Hematopoietic multipotent progenitor cell treated with erythropoietin and hydrocortisone succinate and interleukin-3 and kit ligand, for 4 days (in vitro differentiated cells): ENCODE measurements around the gene TMIGD1.

ENCODE experiments used
- DNase-seq: peaks from one replicate; pipeline ENCODE4 v3.0.0-alpha.2; 2015

The TMIGD1 gene

GRCh38 chr17:30333503-30334360 lies at the start of gene TMIGD1:
TMIGD1 (minus strand) TSS chr17:30334057; CDS start chr17:30332133, 1,924 bp downstream.
- DNase-seq, result no peak

DNA sequence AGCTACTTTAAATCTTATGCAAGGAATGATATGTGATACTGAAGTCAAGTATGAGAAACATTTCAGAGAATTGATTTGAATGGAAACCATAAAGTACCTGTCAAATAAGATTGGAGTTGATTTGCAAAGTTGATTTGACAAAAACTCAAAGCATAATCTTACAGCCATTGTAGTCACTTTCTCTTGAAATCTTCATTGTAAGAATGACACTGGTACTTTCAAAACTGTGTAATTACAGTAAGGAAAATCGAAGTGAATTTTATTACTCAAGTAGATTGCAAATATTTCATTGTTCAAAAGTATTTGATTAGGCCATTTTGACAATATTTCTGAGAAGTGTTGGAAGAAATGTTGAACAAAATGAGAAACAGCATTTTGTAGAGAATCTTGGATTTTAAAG lies 48.5 kb upstream of the TMIGD1 start:
- DNase-seq, result no peak

DNA sequence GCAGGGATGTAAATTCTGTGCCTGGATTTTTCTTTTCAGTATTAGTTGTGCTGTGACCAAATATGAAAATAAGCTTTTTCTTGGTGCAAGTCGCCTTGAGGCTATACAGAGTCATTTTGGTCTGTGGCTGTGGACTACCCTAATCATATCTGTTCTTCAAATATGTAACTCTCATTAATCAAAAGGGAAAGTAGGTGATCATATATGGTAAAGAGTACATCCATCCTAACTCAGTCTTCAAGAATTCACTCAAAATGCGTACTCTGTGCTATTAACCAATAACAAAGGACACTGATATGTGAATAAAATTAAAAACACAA lies 47.4 kb upstream of the TMIGD1 start:
- DNase-seq, result no peak

DNA sequence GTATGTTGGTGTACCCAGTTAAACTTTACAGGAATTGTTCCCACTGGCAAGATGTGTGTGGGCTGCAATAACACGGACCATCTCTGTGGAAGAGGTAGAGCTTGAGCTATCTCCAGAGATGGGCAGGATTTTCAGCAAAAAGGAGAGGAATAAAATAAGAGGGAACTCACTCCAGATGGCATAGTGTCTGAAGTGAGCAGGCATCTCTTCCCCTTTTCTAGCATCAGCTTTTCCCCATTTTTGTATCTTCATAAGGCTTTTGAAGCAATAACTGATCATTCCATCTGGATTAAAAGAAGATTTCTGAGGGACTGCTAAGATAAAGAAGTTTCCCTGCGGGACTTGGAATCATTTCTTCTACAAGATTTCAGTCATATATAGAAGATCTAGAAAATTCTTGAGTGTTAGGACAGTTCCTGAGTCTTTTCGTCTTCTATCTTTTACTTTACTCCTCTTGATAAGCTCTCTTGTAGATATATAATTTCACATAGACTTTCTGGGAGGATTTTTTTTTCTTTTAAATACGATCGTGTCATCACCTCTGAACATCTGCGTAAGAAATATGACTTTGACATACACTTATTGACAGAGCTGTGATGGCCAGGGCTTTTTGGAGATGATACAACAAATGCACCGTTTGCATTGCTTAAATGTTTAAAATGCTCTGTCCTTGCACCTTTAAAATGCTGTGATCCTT lies 46.9 kb upstream of the TMIGD1 start:
- DNase-seq, result no peak

DNA sequence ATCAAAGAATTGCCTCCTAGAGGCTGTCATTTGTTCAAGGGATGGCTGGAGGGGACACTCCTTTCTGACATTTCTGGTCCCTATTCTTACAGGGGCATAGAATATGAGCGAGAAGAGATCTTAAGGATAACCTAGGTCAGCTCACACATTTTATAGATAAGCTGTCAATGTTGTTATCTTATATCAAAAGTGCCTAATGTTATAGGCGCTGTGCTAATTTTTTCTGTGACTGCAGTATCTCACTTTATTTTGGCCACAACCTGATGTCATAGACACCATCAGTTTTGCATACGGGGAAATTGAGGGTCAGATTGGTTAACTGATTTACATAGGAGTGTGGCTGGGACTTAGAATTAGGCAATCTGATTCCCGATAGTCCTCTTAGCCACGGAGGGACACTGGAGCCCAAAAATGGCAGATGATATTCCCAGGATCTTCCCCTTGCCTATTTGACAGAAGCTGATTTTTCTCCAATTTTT lies 46.1 kb upstream of the TMIGD1 start:
- peak; percentile 37 for DNase-seq

DNA sequence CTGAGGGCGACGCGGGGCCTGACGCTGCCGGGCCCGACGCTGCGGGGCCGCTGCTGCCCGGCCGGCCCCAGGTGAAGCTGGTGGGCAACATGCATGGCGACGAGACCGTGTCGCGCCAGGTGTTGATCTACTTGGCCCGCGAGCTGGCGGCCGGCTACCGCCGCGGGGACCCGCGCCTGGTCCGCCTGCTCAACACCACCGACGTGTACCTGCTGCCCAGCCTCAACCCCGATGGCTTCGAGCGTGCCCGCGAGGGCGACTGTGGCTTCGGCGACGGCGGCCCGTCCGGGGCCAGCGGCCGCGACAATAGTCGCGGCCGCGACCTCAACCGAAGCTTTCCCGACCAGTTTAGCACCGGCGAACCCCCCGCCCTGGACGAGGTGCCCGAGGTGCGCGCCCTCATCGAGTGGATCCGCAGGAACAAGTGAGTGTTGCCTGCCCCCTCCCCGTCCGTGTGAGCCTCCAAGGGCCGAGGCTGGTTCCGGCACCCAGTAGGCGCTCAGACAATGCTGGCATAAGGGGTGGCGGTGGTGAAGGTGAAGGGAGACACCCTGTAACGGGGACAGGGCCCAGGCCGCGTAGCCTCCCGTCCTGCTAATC lies 45.5 kb upstream of the TMIGD1 start:
- peak; percentile 29 for DNase-seq

DNA sequence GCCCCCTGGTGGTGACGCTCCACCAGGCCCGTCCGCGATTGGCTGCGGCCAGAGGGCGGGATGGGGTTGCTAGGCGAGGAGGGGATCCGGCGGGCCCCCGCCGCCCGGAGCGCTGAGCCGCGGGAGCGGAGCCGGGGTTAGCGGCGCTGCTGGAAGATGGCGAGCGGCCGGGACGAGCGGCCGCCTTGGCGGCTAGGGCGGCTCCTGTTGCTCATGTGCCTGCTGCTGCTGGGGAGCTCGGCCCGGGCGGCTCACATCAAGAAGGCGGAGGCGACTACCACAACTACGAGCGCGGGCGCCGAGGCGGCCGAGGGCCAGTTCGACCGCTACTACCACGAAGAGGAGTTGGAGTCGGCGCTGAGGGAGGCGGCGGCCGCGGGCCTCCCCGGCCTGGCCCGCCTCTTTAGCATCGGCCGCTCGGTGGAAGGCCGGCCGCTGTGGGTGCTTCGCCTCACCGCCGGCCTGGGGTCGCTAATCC lies 45.0 kb upstream of the TMIGD1 start, which contains the start of gene CPD:
Gene CPD (plus strand): TSS at position 103 of the 478 bp plus-strand sequence. CDS start 54 bp downstream, at position 157.
- peak; percentile 98 for DNase-seq

- DNase-seq, result peak; percentile 63
These were observed 44.5 kb upstream of the TMIGD1 start for GRCh38 chr17:30378241-30378824.

GRCh38 chr17:30377574-30378240 lies 43.9 kb upstream of the TMIGD1 start:
- DNase-seq, result no peak

DNA sequence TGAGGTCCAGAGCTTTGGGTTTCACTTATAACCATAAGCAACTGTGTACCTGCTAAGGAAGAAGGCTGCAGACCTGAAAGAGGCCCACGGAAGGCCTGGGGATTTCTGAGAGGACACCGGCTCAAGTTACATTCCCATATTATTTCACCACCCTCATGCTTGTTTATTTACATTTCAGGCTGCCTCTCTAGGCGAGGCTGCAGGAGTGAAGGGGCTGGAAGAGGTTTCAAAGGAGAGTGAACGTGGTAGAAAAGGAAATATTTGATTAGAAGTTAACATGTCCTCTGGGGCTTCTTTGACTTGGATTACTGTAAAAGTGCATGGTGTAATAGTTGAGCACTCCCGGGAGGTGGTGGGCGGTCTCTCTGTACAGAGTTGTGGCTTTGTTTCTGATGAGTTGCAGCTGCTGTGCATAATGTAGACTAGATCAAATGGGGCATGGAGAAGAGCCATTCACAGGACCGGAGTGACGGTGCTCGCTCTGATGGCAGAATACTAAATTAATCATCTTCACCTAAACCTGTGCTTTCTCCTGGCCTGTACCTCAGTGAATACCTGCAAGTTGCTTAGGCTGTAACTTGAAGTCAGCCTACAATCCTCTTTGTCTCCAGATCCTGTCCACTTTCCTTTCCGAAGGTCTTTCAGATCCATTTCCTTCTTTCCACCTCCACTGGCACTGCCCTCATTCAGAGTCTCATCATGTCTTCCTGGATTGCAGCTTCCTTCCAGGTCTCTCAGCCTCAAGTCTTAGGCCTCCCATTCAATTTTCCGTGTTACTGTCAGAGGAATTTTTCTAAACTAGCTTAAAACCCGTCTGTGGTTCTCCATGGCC lies 43.0 kb upstream of the TMIGD1 start:
- DNase-seq, result no peak

- no peak for DNase-seq
These were observed 41.8 kb upstream of the TMIGD1 start for GRCh38 chr17:30375661-30376060.

DNA sequence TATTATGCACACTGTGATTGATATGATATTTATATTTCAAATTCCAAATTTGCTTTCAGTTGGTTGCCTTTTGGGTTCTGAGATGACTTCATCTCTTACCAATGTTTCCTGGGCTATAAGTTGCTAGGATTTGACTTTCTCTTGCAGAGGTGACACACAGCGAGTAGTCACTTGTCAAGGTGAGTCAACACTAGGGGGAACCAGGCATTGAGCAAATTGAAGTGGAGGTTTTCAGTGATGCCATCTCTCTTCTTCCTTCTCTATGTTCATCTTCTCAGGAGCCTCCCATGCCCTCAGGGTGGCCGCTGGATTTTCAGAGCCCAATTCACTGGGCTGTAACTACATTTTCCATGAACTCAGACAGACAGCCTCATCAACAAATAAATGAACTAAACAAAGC lies 38.9 kb upstream of the TMIGD1 start:
- DNase-seq, result no peak

GRCh38 chr17:30369995-30370394 lies 36.1 kb upstream of the TMIGD1 start:
- DNase-seq, result no peak

- DNase-seq, result peak; percentile 13
These were observed 35.3 kb upstream of the TMIGD1 start for GRCh38 chr17:30368912-30369720.

- DNase-seq, result no peak
These were observed 32.7 kb upstream of the TMIGD1 start for GRCh38 chr17:30366536-30366935.

- peak; percentile 70 for DNase-seq
These were observed 29.9 kb upstream of the TMIGD1 start for GRCh38 chr17:30363715-30364202.

GRCh38 chr17:30361766-30362279 lies 28.0 kb upstream of the TMIGD1 start:
- DNase-seq, result no peak

DNA sequence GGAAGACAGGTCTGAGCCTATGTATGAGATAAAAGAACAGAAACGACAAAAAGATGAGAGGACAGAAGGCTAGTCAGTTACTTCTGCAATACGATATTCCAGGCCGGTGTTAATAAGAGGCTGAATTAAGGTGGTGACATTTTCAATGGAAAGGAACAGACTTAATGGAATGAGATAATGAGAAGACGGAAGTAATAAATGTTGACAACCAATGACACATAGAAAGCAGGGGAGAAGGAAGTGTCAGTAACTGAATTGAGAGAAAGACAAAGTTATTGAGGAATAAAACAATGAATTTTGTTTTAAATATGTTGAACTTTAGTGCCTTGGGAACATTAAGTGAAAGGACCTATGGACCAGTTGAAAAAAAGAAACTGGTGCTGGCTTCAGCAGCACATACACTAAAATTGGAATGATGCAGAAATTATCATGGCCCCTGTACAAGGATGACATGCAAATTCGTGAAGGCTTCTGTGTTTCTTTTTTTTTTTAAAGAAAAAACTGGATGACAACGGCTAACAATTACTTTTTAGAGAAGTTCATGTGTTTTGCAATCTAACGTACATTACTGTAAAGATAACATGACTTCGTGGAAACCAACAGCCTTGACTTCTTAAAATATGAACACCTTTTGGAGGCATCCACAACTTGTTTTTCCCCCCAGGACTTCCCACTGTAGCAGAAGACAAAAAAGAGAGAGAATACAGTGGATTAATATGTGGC lies 26.4 kb upstream of the TMIGD1 start:
- peak; percentile 76 for DNase-seq

DNA sequence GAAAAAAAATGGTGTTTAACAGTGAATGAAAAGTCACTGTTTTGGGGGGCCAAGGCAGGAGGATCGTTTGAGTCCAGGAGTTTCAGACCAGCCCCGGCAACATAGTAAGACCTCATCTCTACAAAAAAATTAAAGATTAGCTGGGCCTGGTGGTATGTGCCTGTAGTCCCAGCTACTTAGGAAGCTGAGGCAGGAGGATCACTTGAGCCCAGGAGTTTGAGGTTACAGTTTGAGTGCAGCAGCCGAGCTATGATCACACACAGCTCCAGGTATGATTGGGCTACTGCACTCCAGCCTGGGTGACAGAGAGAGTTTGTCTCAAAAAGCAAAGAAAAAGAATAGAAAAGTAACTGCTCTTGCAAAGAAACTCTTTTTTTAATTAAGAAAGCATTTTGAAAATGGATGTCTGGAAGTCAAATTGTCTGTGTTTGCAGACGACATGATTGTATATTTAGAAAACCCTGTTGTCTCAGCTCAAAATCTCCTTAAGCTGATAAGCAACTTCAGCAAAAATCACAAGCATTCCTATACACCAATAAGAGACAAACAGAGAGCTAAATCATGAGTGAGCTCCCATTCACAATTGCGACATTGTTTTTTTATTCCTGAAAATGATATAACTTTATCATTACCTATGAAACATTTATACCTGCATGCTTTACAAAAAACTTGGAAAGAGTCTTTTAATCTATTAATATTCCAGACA lies 24.4 kb upstream of the TMIGD1 start:
- DNase-seq, result no peak
